H9 (cell line): ENCODE measurements around the gene BEX3. TPM values are rescaled to one million over a fixed set of nuclear protein-coding genes. Genes with fewer than 3 reads are reported as not detected.

Source experiments
- DNase-seq: peaks from one replicate; pipeline ENCODE4 v3.0.0-alpha.2; 2017
- H2AFZ ChIP-seq: one replicate; pipeline ENCODE4 v1.6.1; 2013; ENCODE audit warnings: mild to moderate bottlenecking, low read length, control low read depth, moderate library complexity
- H2AK5ac ChIP-seq: 2 replicates; pipeline ENCODE4 v1.6.1; 2013; ENCODE audit warnings: low read length, control low read depth, mixed read lengths; ENCODE audit not compliant: insufficient read length
- H2BK120ac ChIP-seq: one replicate; pipeline ENCODE4 v1.6.1; 2013; ENCODE audit warnings: low read depth, mild to moderate bottlenecking, low read length, control low read depth, inconsistent platforms; ENCODE audit not compliant: poor library complexity, severe bottlenecking
- H2BK12ac ChIP-seq: 2 replicates; pipeline ENCODE4 v1.6.1; 2013; ENCODE audit warnings: low read length, control low read depth, mixed read lengths, low read depth; ENCODE audit not compliant: insufficient read length
- H2BK15ac ChIP-seq: 2 replicates; pipeline ENCODE4 v1.6.1; 2013; ENCODE audit warnings: low read depth, low read length, control low read depth
- H2BK20ac ChIP-seq: one replicate; pipeline ENCODE4 v1.6.1; 2013; ENCODE audit warnings: low read depth, mild to moderate bottlenecking, low read length, control low read depth, inconsistent platforms; ENCODE audit not compliant: poor library complexity, severe bottlenecking
- H2BK5ac ChIP-seq: 2 replicates; pipeline ENCODE4 v1.6.1; 2013; ENCODE audit warnings: low read length, control low read depth, mixed read lengths; ENCODE audit not compliant: insufficient read length
- H3K14ac ChIP-seq: 2 replicates; pipeline ENCODE4 v1.6.1; 2013; ENCODE audit warnings: low read length, control low read depth; ENCODE audit not compliant: insufficient read depth
- H3K18ac ChIP-seq: 2 replicates; pipeline ENCODE4 v1.6.1; 2013; ENCODE audit warnings: low read depth, mild to moderate bottlenecking, mixed read lengths, low read length, control low read depth; ENCODE audit not compliant: insufficient read length
- H3K23ac ChIP-seq: 2 replicates; pipeline ENCODE4 v1.6.1; 2013; ENCODE audit warnings: low read length, control low read depth, mixed read lengths, low read depth; ENCODE audit not compliant: insufficient read length
- H3K23me2 ChIP-seq: 2 replicates; pipeline ENCODE4 v1.6.1; 2013; ENCODE audit warnings: low read depth, mild to moderate bottlenecking, mixed read lengths, low read length, control low read depth; ENCODE audit not compliant: insufficient read length, poor library complexity, severe bottlenecking
- H3K27ac ChIP-seq: 2 replicates; pipeline ENCODE4 v1.5.1; 2013; ENCODE audit warnings: low read length, control low read depth, mixed read lengths, low read depth; ENCODE audit not compliant: insufficient read length
- H3K27me3 ChIP-seq: 2 replicates; pipeline ENCODE4 v1.6.1; 2013; ENCODE audit warnings: low read length, control low read depth, inconsistent platforms; ENCODE audit not compliant: insufficient read depth
- H3K4ac ChIP-seq: 2 replicates; pipeline ENCODE4 v1.6.1; 2013; ENCODE audit warnings: low read depth, mild to moderate bottlenecking, control low read depth, inconsistent platforms, low read length, moderate library complexity
- H3K4me1 ChIP-seq: 2 replicates; pipeline ENCODE4 v1.6.1; 2013; ENCODE audit warnings: low read length, control low read depth, inconsistent platforms; ENCODE audit not compliant: insufficient read depth
- H3K4me2 ChIP-seq: 2 replicates; pipeline ENCODE4 v1.6.1; 2013; ENCODE audit warnings: low read length, control low read depth, mixed read lengths; ENCODE audit not compliant: insufficient read length, insufficient read depth
- H3K56ac ChIP-seq: 2 replicates; pipeline ENCODE4 v1.6.1; 2013; ENCODE audit warnings: low read depth, mild to moderate bottlenecking, mixed read lengths, low read length, control low read depth; ENCODE audit not compliant: insufficient read length
- H3K79me1 ChIP-seq: 2 replicates; pipeline ENCODE4 v1.6.1; 2013; ENCODE audit warnings: low read depth, mild to moderate bottlenecking, moderate library complexity, low read length, control low read depth, inconsistent platforms; ENCODE audit not compliant: insufficient read depth, poor library complexity, severe bottlenecking
- H3K79me2 ChIP-seq: 2 replicates; pipeline ENCODE4 v1.6.1; 2013; ENCODE audit warnings: low read length, control low read depth, inconsistent platforms; ENCODE audit not compliant: insufficient read depth
- H3K9ac ChIP-seq: 2 replicates; pipeline ENCODE4 v1.6.1; 2013; ENCODE audit warnings: low read length, control low read depth, mixed read lengths; ENCODE audit not compliant: insufficient read length; ENCODE audit errors: extremely low read depth
- H3K9me3 ChIP-seq: one replicate; pipeline ENCODE4 v1.6.1; 2013; ENCODE audit warnings: low read depth, low read length, inconsistent platforms; ENCODE audit not compliant: control insufficient read depth
- H3T11ph ChIP-seq: one replicate; pipeline ENCODE4 v1.6.1; 2013; ENCODE audit warnings: mild to moderate bottlenecking, low read length, control low read depth, inconsistent platforms
- H4K20me1 ChIP-seq: one replicate; pipeline ENCODE4 v1.6.1; 2013; ENCODE audit not compliant: control insufficient read depth, insufficient read length, insufficient read depth
- H4K5ac ChIP-seq: 2 replicates; pipeline ENCODE4 v1.6.1; 2013; ENCODE audit warnings: low read depth, mild to moderate bottlenecking, mixed read lengths, low read length, control low read depth; ENCODE audit not compliant: insufficient read length
- H4K8ac ChIP-seq: replicated peaks from 2 replicates; pipeline ENCODE4 v1.6.1; 2013; ENCODE audit warnings: low read length, control low read depth, mixed read lengths, low read depth; ENCODE audit not compliant: insufficient read length
- H4K91ac ChIP-seq: 2 replicates; pipeline ENCODE4 v1.6.1; 2013; ENCODE audit warnings: low read depth, mild to moderate bottlenecking, moderate library complexity, mixed read lengths, low read length, control low read depth; ENCODE audit not compliant: insufficient read length
- H3K27ac Mint-ChIP-seq, 3 experiments: 2 replicates in 2 of 3; 3 replicates in 1 of 3; pipeline ENCODE4 v1.8.0; 2020 to 2021; ENCODE audit warnings: mixed read lengths in 3 of 3, mild to moderate bottlenecking in 1 of 3, moderate library complexity in 1 of 3
- H3K27me3 Mint-ChIP-seq: 2 replicates; pipeline ENCODE4 v1.8.0; 2021; ENCODE audit warnings: low read depth, mild to moderate bottlenecking, moderate library complexity, mixed read lengths
- H3K36me3 Mint-ChIP-seq, 3 experiments: 2 replicates in 2 of 3; 3 replicates in 1 of 3; pipeline ENCODE4 v1.8.0; 2020 to 2021; ENCODE audit warnings: low read depth in 3 of 3, mixed read lengths in 3 of 3; ENCODE audit not compliant: insufficient read depth in 1 of 3
- H3K4me1 Mint-ChIP-seq, 2 experiments: 2 replicates each; pipeline ENCODE4 v1.8.0; 2020; ENCODE audit warnings: mixed read lengths in 2 of 2
- H3K4me3 Mint-ChIP-seq, 2 experiments: 2 replicates in 1 of 2; 3 replicates in 1 of 2; pipeline ENCODE4 v1.8.0; 2020 to 2021; ENCODE audit warnings: mild to moderate bottlenecking in 2 of 2, mixed read lengths in 2 of 2, moderate library complexity in 1 of 2
- H3K9me3 Mint-ChIP-seq, 2 experiments: 2 replicates in 1 of 2; 3 replicates in 1 of 2; pipeline ENCODE4 v1.8.0; 2020; ENCODE audit warnings: mild to moderate bottlenecking in 2 of 2, mixed read lengths in 2 of 2, moderate library complexity in 1 of 2
- CTCF ChIP-seq: fragments of 200-600 bp; sonication (generic); conservative IDR thresholded peaks from 3 replicates; pipeline ENCODE4 v1.8.0; 2021; ENCODE audit warnings: antibody characterized with exemption, mild to moderate bottlenecking
- WGBS: extraction: QIAGEN DNeasy Blood & Tissue Kit; methylation state at CpG from one replicate; pipeline ENCODE4 v1.1.7; 2013; ENCODE audit warnings: missing lambda C conversion rate, low lambda C conversion rate, mixed read lengths; ENCODE audit not compliant: insufficient read length; ENCODE audit errors: extremely low coverage; 5-methylcytosine and 5-hydroxymethylcytosine counted together
- total RNA-seq: library from RNA; stranded (reverse); gene quantifications from 2 replicates; pipeline ENCODE4 v1.2.1, GENCODE V29; 2021

BEX3 gene
- total RNA-seq, 1 experiment from 2014 or later = 305 TPM

- Mint-ChIP-seq H3K4me1 (peaks cover 6 to 7% of the 10 kb centered on the region in 2 experiments; a peak in 3 of 4 replicates), H3K4me3 (no peak overlapping the region), H3K36me3 (no peaks in the 10 kb centered on the region), H3K27ac (no peak overlapping the region), H3K27me3 (peaks cover 5% of the 10 kb centered on the region), H3K9me3 (peaks cover 0 to 38% of the 10 kb centered on the region in 2 experiments; a peak in 2 of 5 replicates)
- Histone ChIP-seq H3K79me2 (no peaks in the 10 kb centered on the region), H3K23me2 (no peaks in the 10 kb centered on the region), H2BK12ac (no peak overlapping the region), H3K23ac (no peak overlapping the region), H3K9ac (no peak overlapping the region), H4K8ac (no peak overlapping the region), H2BK20ac (no peak overlapping the region), H2BK120ac (no peak overlapping the region), H3K4me2 (no peak overlapping the region), H3K14ac (no peak overlapping the region), H2AFZ (no peak overlapping the region), H2BK15ac (no peak overlapping the region), H3T11ph (no peak overlapping the region), H3K4me1 (no peaks in the 10 kb centered on the region), H4K91ac (no peak overlapping the region), H2BK5ac (no peak overlapping the region), H3K27me3 (no peaks in the 10 kb centered on the region), H4K20me1 (no peaks in the 10 kb centered on the region), H4K5ac (no peak overlapping the region), H2AK5ac (no peak overlapping the region), H3K18ac (no peak overlapping the region), H3K56ac (no peak overlapping the region), H3K4ac (no peak overlapping the region), H3K9me3 (no peaks in the 10 kb centered on the region), H3K27ac (no peak overlapping the region), H3K79me1 (no peaks in the 10 kb centered on the region)
- no CpG with 5 or more reads among the region's 2 CpGs for WGBS
- TF ChIP-seq CTCF = peak; percentile 73
- DNase-seq = no peak
Observed at GRCh38 chrX:103343105-103343504, 33.2 kb upstream of the BEX3 start.
